ENCODE data around the gene GAREM1.

Gene GAREM1

GRCh38 chr18:32440518-32440917 is 30.2 kb downstream of the GAREM1 start:
- 86 to 100% methylated on average over 1 of the region's 4 CpGs for WGBS, 2 experiments (ENCODE audit: insufficient coverage in 2 of 2)
- H3K4me1 ChIP-seq (ENCODE audit: control insufficient read depth, insufficient read depth, low read length, poor library complexity, severe bottlenecking) = no peaks in the 10 kb centered on the region
- H3K9me3 ChIP-seq (ENCODE audit: control insufficient read depth, low read length) = no peaks in the 10 kb centered on the region
- no peaks in the 10 kb centered on the region for H3K36me3 ChIP-seq (ENCODE audit: control insufficient read depth, insufficient read depth, low read length)
- H3K27ac ChIP-seq (ENCODE audit: low read depth, low read length, severe bottlenecking) = no peak overlapping the region
- no peak overlapping the region for H3K4me3 ChIP-seq (ENCODE audit: extremely low read depth, insufficient read depth, low read length, poor library complexity, severe bottlenecking)

GRCh38 chr18:32439802-32440201 is 30.9 kb downstream of the GAREM1 start:
- no peaks in the 10 kb centered on the region for H3K4me1 ChIP-seq (ENCODE audit: control insufficient read depth, insufficient read depth, low read length, poor library complexity, severe bottlenecking)
- 86 to 89% methylated on average over 1 of the region's 1 CpG for WGBS, 2 experiments (ENCODE audit: insufficient coverage in 2 of 2)
- H3K9me3 ChIP-seq (ENCODE audit: control insufficient read depth, low read length) = no peaks in the 10 kb centered on the region
- H3K27ac ChIP-seq (ENCODE audit: low read depth, low read length, severe bottlenecking) = no peak overlapping the region
- H3K4me3 ChIP-seq (ENCODE audit: extremely low read depth, insufficient read depth, low read length, poor library complexity, severe bottlenecking) = no peak overlapping the region
- H3K36me3 ChIP-seq (ENCODE audit: control insufficient read depth, insufficient read depth, low read length) = no peaks in the 10 kb centered on the region

- H3K9me3 ChIP-seq (ENCODE audit: control insufficient read depth, low read length) = no peaks in the 10 kb centered on the region
- WGBS, 2 experiments (ENCODE audit: insufficient coverage in 2 of 2) = 100% methylated on average over 1 of the region's 2 CpGs
- H3K4me1 ChIP-seq (ENCODE audit: control insufficient read depth, insufficient read depth, low read length, poor library complexity, severe bottlenecking) = no peaks in the 10 kb centered on the region
- H3K27ac ChIP-seq (ENCODE audit: low read depth, low read length, severe bottlenecking) = no peak overlapping the region
- H3K4me3 ChIP-seq (ENCODE audit: extremely low read depth, insufficient read depth, low read length, poor library complexity, severe bottlenecking) = no peak overlapping the region
- H3K36me3 ChIP-seq (ENCODE audit: control insufficient read depth, insufficient read depth, low read length) = no peaks in the 10 kb centered on the region
Measured at GRCh38 chr18:32439241-32439640, 31.4 kb downstream of the GAREM1 start.

GRCh38 chr18:32438173-32438572 is 32.5 kb downstream of the GAREM1 start:
- Histone ChIP-seq H3K4me3 (ENCODE audit: extremely low read depth, insufficient read depth, low read length, poor library complexity, severe bottlenecking) (no peak overlapping the region), H3K36me3 (ENCODE audit: control insufficient read depth, insufficient read depth, low read length) (no peaks in the 10 kb centered on the region), H3K27ac (ENCODE audit: low read depth, low read length, severe bottlenecking) (no peak overlapping the region), H3K4me1 (ENCODE audit: control insufficient read depth, insufficient read depth, low read length, poor library complexity, severe bottlenecking) (no peaks in the 10 kb centered on the region), H3K9me3 (ENCODE audit: control insufficient read depth, low read length) (no peaks in the 10 kb centered on the region)
- 93 to 95% methylated on average over 4 to 7 of the region's 8 CpGs for WGBS, 2 experiments (ENCODE audit: insufficient coverage in 2 of 2)

GRCh38 chr18:32437100-32437834 is 33.4 kb downstream of the GAREM1 start:
- WGBS, 2 experiments (ENCODE audit: insufficient coverage in 2 of 2) = 92 to 98% methylated on average over 5 to 6 of the region's 7 CpGs

GRCh38 chr18:32435631-32436500 is 34.8 kb downstream of the GAREM1 start:
- no peak overlapping the region for H3K27ac ChIP-seq (ENCODE audit: low read depth, low read length, severe bottlenecking)
- 96 to 99% methylated on average over 3 to 4 of the region's 5 CpGs for WGBS, 2 experiments (ENCODE audit: insufficient coverage in 2 of 2)
- H3K4me1 ChIP-seq (ENCODE audit: control insufficient read depth, insufficient read depth, low read length, poor library complexity, severe bottlenecking) = no peaks in the 10 kb centered on the region
- H3K9me3 ChIP-seq (ENCODE audit: control insufficient read depth, low read length) = no peaks in the 10 kb centered on the region
- H3K4me3 ChIP-seq (ENCODE audit: extremely low read depth, insufficient read depth, low read length, poor library complexity, severe bottlenecking) = no peak overlapping the region
- H3K36me3 ChIP-seq (ENCODE audit: control insufficient read depth, insufficient read depth, low read length) = no peaks in the 10 kb centered on the region

More at GRCh38 chr18:32437100-32437834, 33.4 kb downstream of the GAREM1 start:
- no peak overlapping the region for H3K27ac ChIP-seq (ENCODE audit: low read depth, low read length, severe bottlenecking)
- H3K9me3 ChIP-seq (ENCODE audit: control insufficient read depth, low read length) = no peaks in the 10 kb centered on the region
- H3K4me3 ChIP-seq (ENCODE audit: extremely low read depth, insufficient read depth, low read length, poor library complexity, severe bottlenecking) = no peak overlapping the region
- H3K4me1 ChIP-seq (ENCODE audit: control insufficient read depth, insufficient read depth, low read length, poor library complexity, severe bottlenecking) = no peaks in the 10 kb centered on the region
- H3K36me3 ChIP-seq (ENCODE audit: control insufficient read depth, insufficient read depth, low read length) = no peaks in the 10 kb centered on the region

GRCh38 chr18:32431753-32432152 is 38.9 kb downstream of the GAREM1 start:
- WGBS, 2 experiments (ENCODE audit: insufficient coverage in 2 of 2) = 100% methylated on average over 2 of the region's 2 CpGs; no CpG with 5 or more reads in 1 of the 2 experiments
- Histone ChIP-seq H3K4me3 (ENCODE audit: extremely low read depth, insufficient read depth, low read length, poor library complexity, severe bottlenecking) (no peak overlapping the region), H3K9me3 (ENCODE audit: control insufficient read depth, low read length) (no peaks in the 10 kb centered on the region), H3K4me1 (ENCODE audit: control insufficient read depth, insufficient read depth, low read length, poor library complexity, severe bottlenecking) (no peaks in the 10 kb centered on the region), H3K36me3 (ENCODE audit: control insufficient read depth, insufficient read depth, low read length) (no peaks in the 10 kb centered on the region), H3K27ac (ENCODE audit: low read depth, low read length, severe bottlenecking) (no peak overlapping the region)

GRCh38 chr18:32429402-32429801 is 41.3 kb downstream of the GAREM1 start:
- Histone ChIP-seq H3K9me3 (ENCODE audit: control insufficient read depth, low read length) (no peaks in the 10 kb centered on the region), H3K27ac (ENCODE audit: low read depth, low read length, severe bottlenecking) (no peak overlapping the region), H3K36me3 (ENCODE audit: control insufficient read depth, insufficient read depth, low read length) (no peaks in the 10 kb centered on the region), H3K4me3 (ENCODE audit: extremely low read depth, insufficient read depth, low read length, poor library complexity, severe bottlenecking) (no peak overlapping the region), H3K4me1 (ENCODE audit: control insufficient read depth, insufficient read depth, low read length, poor library complexity, severe bottlenecking) (peaks cover 9% of the 10 kb centered on the region)
- 100% methylated on average over 2 of the region's 3 CpGs; no CpG with 5 or more reads in 1 of the 2 experiments for WGBS, 2 experiments (ENCODE audit: insufficient coverage in 2 of 2)

- WGBS, 2 experiments (ENCODE audit: insufficient coverage in 2 of 2) = 100% methylated on average over 1 of the region's 4 CpGs; no CpG with 5 or more reads in 1 of the 2 experiments
- H3K4me3 ChIP-seq (ENCODE audit: extremely low read depth, insufficient read depth, low read length, poor library complexity, severe bottlenecking) = no peak overlapping the region
Measured at GRCh38 chr18:32427084-32427900, 43.4 kb downstream of the GAREM1 start.

GRCh38 chr18:32425466-32425865 is 45.2 kb downstream of the GAREM1 start:
- 100% methylated on average over 1 of the region's 1 CpG; no CpG with 5 or more reads in 1 of the 2 experiments for WGBS, 2 experiments (ENCODE audit: insufficient coverage in 2 of 2)
- H3K27ac ChIP-seq (ENCODE audit: low read depth, low read length, severe bottlenecking) = peak overlapping the region; percentile 71

More at GRCh38 chr18:32427084-32427900, 43.4 kb downstream of the GAREM1 start:
- Histone ChIP-seq H3K9me3 (ENCODE audit: control insufficient read depth, low read length) (no peaks in the 10 kb centered on the region), H3K36me3 (ENCODE audit: control insufficient read depth, insufficient read depth, low read length) (no peaks in the 10 kb centered on the region), H3K27ac (ENCODE audit: low read depth, low read length, severe bottlenecking) (no peak overlapping the region), H3K4me1 (ENCODE audit: control insufficient read depth, insufficient read depth, low read length, poor library complexity, severe bottlenecking) (peaks cover 9% of the 10 kb centered on the region)

More at GRCh38 chr18:32425466-32425865, 45.2 kb downstream of the GAREM1 start:
- H3K36me3 ChIP-seq (ENCODE audit: control insufficient read depth, insufficient read depth, low read length) = no peaks in the 10 kb centered on the region
- no peaks in the 10 kb centered on the region for H3K9me3 ChIP-seq (ENCODE audit: control insufficient read depth, low read length)
- H3K4me1 ChIP-seq (ENCODE audit: control insufficient read depth, insufficient read depth, low read length, poor library complexity, severe bottlenecking) = peaks cover 9% of the 10 kb centered on the region
- H3K4me3 ChIP-seq (ENCODE audit: extremely low read depth, insufficient read depth, low read length, poor library complexity, severe bottlenecking) = no peak overlapping the region

All from mesodermal cell (in vitro differentiated cells).